Endothelial cell of umbilical vein (primary cell): ENCODE results near the gene OXLD1. TPM values are rescaled to one million over a fixed set of nuclear protein-coding genes. Genes with fewer than 3 reads are reported as not detected.

ENCODE experiments used
- BruUV-seq: library from RNA; stranded (reverse); fragments of 400-500 nt; replicated peaks from 2 replicates; lab custom pipeline; 2021; lab: Mats Ljungman, UMichigan
- CTCF ChIA-PET: fragments of 300-600, 350-600 bp; sonication (Branson Sonifier 250); formaldehyde crosslinking; loops from one replicate; lab custom pipeline; 2021; ENCODE audit warnings: antibody characterized with exemption, inconsistent platforms; lab: Charles Lee
- POLR2A ChIA-PET: fragments of 300-600, 350-600 bp; sonication (Branson Sonifier 250); formaldehyde crosslinking; loops from one replicate; lab custom pipeline; 2021; ENCODE audit warnings: antibody characterized with exemption, inconsistent platforms; lab: Charles Lee
- DNase-seq: peaks from one replicate; pipeline ENCODE4 v3.0.0-alpha.2; 2011; ENCODE audit warnings: low read depth, low spot score
- FAIRE-seq: peaks from 2 replicates; lab custom pipeline; 2011; peaks lifted over from hg19 to GRCh38; lab: Jason Lieb, UNC
- H2AFZ ChIP-seq: 2 replicates; pipeline ENCODE4 v1.6.0; 2012; ENCODE audit warnings: low read depth, low read length, control low read depth, inconsistent platforms
- H3K27ac ChIP-seq: 2 replicates; pipeline ENCODE4 v1.5.1; 2011; ENCODE audit warnings: low read depth, mild to moderate bottlenecking, control low read depth, low read length, moderate library complexity; ENCODE audit not compliant: insufficient read depth
- H3K27me3 ChIP-seq, 2 experiments: 2 replicates each; pipeline versions ENCODE4 v1.6.0 to v1.6.1; 2011; ENCODE audit warnings: low read length in 2 of 2, mixed read lengths in 1 of 2; ENCODE audit not compliant: control insufficient read depth in 2 of 2, insufficient read depth in 2 of 2
- H3K36me3 ChIP-seq, 2 experiments: 2 replicates in 1 of 2; 3 replicates in 1 of 2; pipeline ENCODE4 v1.5.1; 2011; ENCODE audit warnings: low read length in 2 of 2, mild to moderate bottlenecking in 1 of 2, moderate library complexity in 1 of 2; ENCODE audit not compliant: control insufficient read depth in 2 of 2, insufficient read depth in 2 of 2; ENCODE audit errors: extremely low read depth in 1 of 2
- H3K4me1 ChIP-seq: 3 replicates; pipeline ENCODE4 v1.5.1; 2011; ENCODE audit warnings: mild to moderate bottlenecking, low read length; ENCODE audit not compliant: control insufficient read depth, insufficient read depth; ENCODE audit errors: extremely low read depth
- H3K4me2 ChIP-seq: 2 replicates; pipeline ENCODE4 v1.6.1; 2011; ENCODE audit warnings: low read length, control low read depth, mixed read lengths; ENCODE audit not compliant: insufficient read depth
- H3K4me3 ChIP-seq, 3 experiments: fragments of 200-600 bp in 1 of 3; sonication (generic), shearing (Covaris generic) in 1 of 3; replicated peaks in 1 of 3; 2 replicates each; pipeline ENCODE4 v1.5.1; 2011 to 2016; ENCODE audit warnings: control low read depth in 3 of 3, low read length in 3 of 3, mild to moderate bottlenecking in 2 of 3, inconsistent platforms in 1 of 3, low read depth in 1 of 3, moderate library complexity in 1 of 3; ENCODE audit not compliant: insufficient read depth in 1 of 3
- H3K79me2 ChIP-seq: 2 replicates; pipeline ENCODE4 v1.6.0; 2012; ENCODE audit warnings: low read length, inconsistent platforms; ENCODE audit not compliant: control insufficient read depth, insufficient read depth
- H3K9ac ChIP-seq: replicated peaks from 2 replicates; pipeline ENCODE3; 2011; ENCODE audit warnings: low read length, control low read depth; ENCODE audit not compliant: insufficient read depth; ENCODE audit errors: extremely low read depth
- H3K9me1 ChIP-seq: replicated peaks from 3 replicates; pipeline ENCODE4 v1.6.0; 2011; ENCODE audit warnings: mild to moderate bottlenecking, low read length; ENCODE audit not compliant: control insufficient read depth, insufficient read depth; ENCODE audit errors: extremely low read depth
- H3K9me3 ChIP-seq: replicated peaks from 2 replicates; pipeline ENCODE4 v1.5.1; 2012; ENCODE audit warnings: low read length, inconsistent platforms; ENCODE audit not compliant: control insufficient read depth, insufficient read depth
- H4K20me1 ChIP-seq: replicated peaks from 2 replicates; pipeline ENCODE3; 2011; ENCODE audit warnings: mild to moderate bottlenecking, low read length; ENCODE audit not compliant: control insufficient read depth, insufficient read depth; ENCODE audit errors: extremely low read depth
- EZH2 ChIP-seq: IDR thresholded peaks from 2 replicates; pipeline ENCODE4 v1.6.1; 2012; ENCODE audit warnings: borderline replicate concordance, low read depth, mild to moderate bottlenecking, moderate library complexity, low read length, inconsistent platforms; ENCODE audit not compliant: severe bottlenecking
- FOS ChIP-seq: IDR thresholded peaks from 2 replicates; pipeline ENCODE4 v1.6.1; 2011; ENCODE audit warnings: mild to moderate bottlenecking, low read length, moderate library complexity, borderline replicate concordance; ENCODE audit not compliant: insufficient read depth
- GATA2 ChIP-seq: IDR thresholded peaks from 2 replicates; pipeline ENCODE4 v1.7.0; 2011; ENCODE audit warnings: low read depth, mild to moderate bottlenecking, moderate library complexity, mixed read lengths, low read length; ENCODE audit not compliant: insufficient read length, insufficient read depth
- JUN ChIP-seq: IDR thresholded peaks from 2 replicates; pipeline ENCODE4 v1.6.1; 2011; ENCODE audit warnings: borderline replicate concordance, low read depth; ENCODE audit not compliant: insufficient read length, insufficient read depth
- MYC ChIP-seq: IDR thresholded peaks from one replicate; pipeline ENCODE4 v1.6.1; 2011; ENCODE audit warnings: mild to moderate bottlenecking, low read depth, low read length
- POLR2A ChIP-seq: IDR thresholded peaks from 2 replicates; pipeline ENCODE4 v1.6.1; 2012; ENCODE audit warnings: low read depth, mild to moderate bottlenecking, control low read depth, low read length
- POLR2AphosphoS5 ChIP-seq: IDR thresholded peaks from 2 replicates; pipeline ENCODE4 v1.6.1; 2012; ENCODE audit warnings: low read depth, mild to moderate bottlenecking, control low read depth, low read length, moderate library complexity; ENCODE audit not compliant: insufficient read depth
- dilution Hi-C: fragments of 300-500 bp; cut with MboI; formaldehyde crosslinking; loops from one replicate; pipeline ENCODE4 v1.15.0; 2019; ENCODE audit warnings: low sequenced_read_pairs; ENCODE audit not compliant: extremely low pct_ligation_motif_present
- intact Hi-C: fragments of 100-400 bp; cut with micrococcal nuclease; formaldehyde crosslinking; loops from one replicate; pipeline ENCODE4 v1.10.0; 2022
- polyA plus RNA-seq, 4 experiments: library from polyadenylated mRNA; depleted of rRNA in 3 of 4; stranded (reverse) in 3 of 4; unstranded in 1 of 4; fragments of >200 nt; gene quantifications; 2 replicates each; pipeline versions ENCODE4 v1.2.1 to v1.2.3, GENCODE V29; 2011 to 2012; ENCODE audit warnings: missing spikeins in 1 of 4
- total RNA-seq: library from RNA; stranded (reverse); gene quantifications from 2 replicates; pipeline ENCODE4 v1.2.3, GENCODE V29; 2021
- TF ChIP-seq, protein P1 (sequence below), 2 donors: IDR thresholded peaks; 1 replicate in 1 of 2; 2 replicates in 1 of 2; pipeline ENCODE4 v1.5.1; 2011; ENCODE audit warnings: low read length in 2 of 2, mild to moderate bottlenecking in 2 of 2, moderate library complexity in 2 of 2, control low read depth in 1 of 2, inconsistent platforms in 1 of 2, low read depth in 1 of 2; ENCODE audit not compliant: insufficient read depth in 1 of 2; ENCODE audit errors: extremely low read depth in 1 of 2
- TF ChIP-seq, protein P2 (sequence below): IDR thresholded peaks from 2 replicates; pipeline ENCODE4 v1.6.1; 2011; ENCODE audit not compliant: insufficient read depth, insufficient read length

Gene OXLD1
- total and polyA plus RNA-seq, 2 donors (not counting 3 experiments of a cell fraction or from before 2014, with no cell fraction given) = 20.1 to 35.2 TPM

DNA sequence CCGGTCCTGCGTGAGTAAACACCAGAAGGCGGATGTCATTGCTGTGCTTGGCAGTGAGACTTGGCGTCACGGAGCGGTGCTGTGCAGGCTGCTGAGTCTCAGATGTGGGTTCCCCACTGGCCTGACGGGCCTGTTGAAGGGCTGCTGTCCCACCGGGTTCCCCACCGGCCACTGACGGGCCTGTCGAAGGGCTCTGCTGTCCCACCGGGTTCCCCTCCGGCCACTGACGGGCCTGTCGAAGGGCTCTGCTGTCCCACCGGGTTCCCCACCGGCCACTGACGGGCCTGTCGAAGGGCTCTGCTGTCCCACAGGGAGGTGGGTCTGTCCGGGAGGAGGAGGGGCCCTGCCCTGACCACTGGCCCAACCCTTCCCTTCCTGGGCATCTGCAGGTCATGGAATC, 20.2 kb upstream of the OXLD1 start:
- Histone ChIP-seq H4K20me1 (no peaks in the 10 kb centered on the region), H3K9me3 (no peaks in the 10 kb centered on the region), H3K27ac (no peak overlapping the region), H3K9me1 (no peaks in the 10 kb centered on the region), H3K9ac (no peak overlapping the region), H3K27me3 (no peaks in the 10 kb centered on the region), H3K36me3 (peaks cover 11 to 58% of the 10 kb centered on the region in 2 experiments), H3K4me1 (peaks cover 16% of the 10 kb centered on the region), H3K79me2 (peaks cover 78% of the 10 kb centered on the region), H2AFZ (no peak overlapping the region), H3K4me2 (no peak overlapping the region), H3K4me3 (no peak overlapping the region)
- ChIA-PET CTCF (no interaction called here), POLR2A (no interaction called here)
- TF ChIP-seq FOS (no peak), EZH2 (no peak), POLR2A (no peak), JUN (no peak), POLR2AphosphoS5 (no peak), GATA2 (no peak), MYC (no peak)
- TF ChIP-seq, protein P1, sequence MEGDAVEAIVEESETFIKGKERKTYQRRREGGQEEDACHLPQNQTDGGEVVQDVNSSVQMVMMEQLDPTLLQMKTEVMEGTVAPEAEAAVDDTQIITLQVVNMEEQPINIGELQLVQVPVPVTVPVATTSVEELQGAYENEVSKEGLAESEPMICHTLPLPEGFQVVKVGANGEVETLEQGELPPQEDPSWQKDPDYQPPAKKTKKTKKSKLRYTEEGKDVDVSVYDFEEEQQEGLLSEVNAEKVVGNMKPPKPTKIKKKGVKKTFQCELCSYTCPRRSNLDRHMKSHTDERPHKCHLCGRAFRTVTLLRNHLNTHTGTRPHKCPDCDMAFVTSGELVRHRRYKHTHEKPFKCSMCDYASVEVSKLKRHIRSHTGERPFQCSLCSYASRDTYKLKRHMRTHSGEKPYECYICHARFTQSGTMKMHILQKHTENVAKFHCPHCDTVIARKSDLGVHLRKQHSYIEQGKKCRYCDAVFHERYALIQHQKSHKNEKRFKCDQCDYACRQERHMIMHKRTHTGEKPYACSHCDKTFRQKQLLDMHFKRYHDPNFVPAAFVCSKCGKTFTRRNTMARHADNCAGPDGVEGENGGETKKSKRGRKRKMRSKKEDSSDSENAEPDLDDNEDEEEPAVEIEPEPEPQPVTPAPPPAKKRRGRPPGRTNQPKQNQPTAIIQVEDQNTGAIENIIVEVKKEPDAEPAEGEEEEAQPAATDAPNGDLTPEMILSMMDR (IDR thresholded peaks at IDR 0.05; ENCODE audit: extremely low read depth in 1 of 2, insufficient read depth in 1 of 2, low read depth in 1 of 2, low read length in 2 of 2) = no peak
- TF ChIP-seq, protein P2, sequence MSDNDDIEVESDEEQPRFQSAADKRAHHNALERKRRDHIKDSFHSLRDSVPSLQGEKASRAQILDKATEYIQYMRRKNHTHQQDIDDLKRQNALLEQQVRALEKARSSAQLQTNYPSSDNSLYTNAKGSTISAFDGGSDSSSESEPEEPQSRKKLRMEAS = no peak
- DNase-seq = no peak
- dilution Hi-C loops = no loop called here
- intact Hi-C loops = no loop called here
- FAIRE-seq = no peak
- BruUV-seq = no TSS peak
